Smooth muscle cell (in vitro differentiated cells): Measurements from ENCODE around the gene REELD1. TPM values are rescaled to one million over a fixed set of nuclear protein-coding genes. Genes with fewer than 3 reads are reported as not detected.

Experiments
- DNase-seq: peaks from one replicate; lab custom pipeline; 2025; ENCODE audit not compliant: unreplicated experiment; lab: John Stamatoyannopoulos, UW
- H2AFZ ChIP-seq: fragments of 200-600 bp; sonication (generic); 2 replicates; pipeline ENCODE4 v1.6.0; 2016; ENCODE audit warnings: antibody characterized with exemption, low read depth, mild to moderate bottlenecking
- H3F3A ChIP-seq: fragments of 200-600 bp; sonication (generic); 2 replicates; pipeline ENCODE4 v1.6.0; 2017; ENCODE audit warnings: antibody characterized with exemption, low read depth
- H3K27ac ChIP-seq: fragments of 200-600 bp; sonication (generic); 2 replicates; pipeline ENCODE4 v1.5.1; 2016; ENCODE audit warnings: low read depth, mild to moderate bottlenecking
- H3K27me3 ChIP-seq: fragments of 200-600 bp; sonication (generic); 2 replicates; pipeline ENCODE4 v1.6.1; 2016; ENCODE audit warnings: low read depth, mild to moderate bottlenecking
- H3K36me3 ChIP-seq: fragments of 200-600 bp; sonication (generic); 2 replicates; pipeline ENCODE4 v1.5.1; 2016; ENCODE audit warnings: low read depth
- H3K4me1 ChIP-seq: fragments of 200-600 bp; sonication (generic); 2 replicates; pipeline ENCODE4 v1.5.1; 2016; ENCODE audit warnings: low read depth
- H3K4me2 ChIP-seq: fragments of 200-600 bp; sonication (generic); 2 replicates; pipeline ENCODE4 v1.6.0; 2016; ENCODE audit warnings: mild to moderate bottlenecking
- H3K4me3 ChIP-seq: fragments of 200-600 bp; sonication (generic); 2 replicates; pipeline ENCODE4 v1.5.1; 2016; ENCODE audit warnings: mild to moderate bottlenecking
- H3K79me2 ChIP-seq: fragments of 200-600 bp; sonication (generic); 2 replicates; pipeline ENCODE4 v1.6.0; 2016; ENCODE audit warnings: low read depth, mild to moderate bottlenecking
- H3K9ac ChIP-seq: fragments of 200-600 bp; sonication (generic); 2 replicates; pipeline ENCODE4 v1.6.0; 2016; ENCODE audit warnings: low read depth
- H3K9me3 ChIP-seq: fragments of 200-600 bp; sonication (generic); replicated peaks from 2 replicates; pipeline ENCODE4 v1.5.1; 2016; ENCODE audit warnings: low read depth
- H4K20me1 ChIP-seq: fragments of 200-600 bp; sonication (generic); 2 replicates; pipeline ENCODE4 v1.6.0; 2016; ENCODE audit warnings: low read depth
- CTCF ChIP-seq: fragments of 200-600 bp; sonication (generic); IDR thresholded peaks from 2 replicates; pipeline ENCODE4 v1.5.1; 2017; ENCODE audit warnings: borderline replicate concordance, mild to moderate bottlenecking, antibody characterized with exemption; ENCODE audit not compliant: insufficient read depth, poor library complexity, severe bottlenecking
- WGBS: methylation state at CpG from one replicate; pipeline ENCODE4 v1.1.7; 2016; ENCODE audit warnings: low lambda C conversion rate; 5-methylcytosine and 5-hydroxymethylcytosine counted together
- polyA plus RNA-seq: library from polyadenylated mRNA; unstranded; fragments of >200 nt; fragmentation: Nextera tagmentation; extraction: Ambion mirVana; gene quantifications from 2 replicates; pipeline ENCODE4 v1.2.1, GENCODE V29; 2016
- total RNA-seq: library from RNA; depleted of rRNA; stranded (reverse); fragments of >200 nt; gene quantifications from 2 replicates; pipeline ENCODE4 v1.2.3, GENCODE V29; 2014

Gene REELD1
- total and polyA plus RNA-seq, 2 experiments from 2014 or later = not detected

GRCh38 chr4:146263793-146264192 is 49.5 kb downstream of the REELD1 start:
- H3F3A ChIP-seq = no peaks in the 10 kb centered on the region

GRCh38 chr4:146265950-146266490 is 51.7 kb downstream of the REELD1 start:
- H4K20me1 ChIP-seq = no peaks in the 10 kb centered on the region
- no peak overlapping the region for H2AFZ ChIP-seq
- H3K9ac ChIP-seq = no peak overlapping the region
- H3K4me2 ChIP-seq = no peak overlapping the region
- WGBS = 84% methylated on average over 2 of the region's 2 CpGs
- no peaks in the 10 kb centered on the region for H3K79me2 ChIP-seq
- H3K4me1 ChIP-seq = no peaks in the 10 kb centered on the region
- H3K27me3 ChIP-seq = no peaks in the 10 kb centered on the region
- no peak overlapping the region for H3K4me3 ChIP-seq
- no peak overlapping the region for H3K27ac ChIP-seq
- no peaks in the 10 kb centered on the region for H3K9me3 ChIP-seq
- TF ChIP-seq CTCF = no peak
- no peaks in the 10 kb centered on the region for H3K36me3 ChIP-seq
- no peak for DNase-seq
- no peaks in the 10 kb centered on the region for H3F3A ChIP-seq

More at GRCh38 chr4:146263793-146264192, 49.5 kb downstream of the REELD1 start:
- H3K27ac ChIP-seq = no peak overlapping the region
- DNase-seq = no peak
- no peak overlapping the region for H3K4me3 ChIP-seq
- no peak overlapping the region for H3K4me2 ChIP-seq
- no peaks in the 10 kb centered on the region for H3K79me2 ChIP-seq
- no peak overlapping the region for H2AFZ ChIP-seq
- no peaks in the 10 kb centered on the region for H4K20me1 ChIP-seq
- H3K9me3 ChIP-seq = no peaks in the 10 kb centered on the region
- H3K27me3 ChIP-seq = no peaks in the 10 kb centered on the region
- no peak overlapping the region for H3K9ac ChIP-seq
- no peaks in the 10 kb centered on the region for H3K36me3 ChIP-seq
- TF ChIP-seq CTCF = no peak
- H3K4me1 ChIP-seq = no peaks in the 10 kb centered on the region

DNA sequence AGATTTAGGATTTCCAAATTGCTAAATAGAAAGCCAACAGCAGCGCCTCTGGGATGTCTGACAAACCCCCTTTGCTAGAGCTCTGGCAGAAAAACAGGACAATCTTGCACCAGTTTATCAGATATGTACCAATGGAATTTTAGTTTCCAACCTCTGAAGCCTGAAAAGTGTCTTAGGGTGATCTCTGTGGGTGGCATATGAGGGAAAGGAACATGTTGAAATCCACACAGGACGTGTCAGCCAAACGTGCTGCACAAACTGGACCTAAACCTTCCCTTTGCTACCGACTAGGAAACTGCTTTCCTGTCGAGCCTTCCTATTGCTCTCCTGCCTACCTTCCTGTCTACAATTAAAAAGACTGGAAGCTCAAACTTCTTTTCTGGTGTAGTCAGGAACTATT is 53.5 kb downstream of the REELD1 start:
- Histone ChIP-seq H3K4me2 (no peak overlapping the region), H3K36me3 (no peaks in the 10 kb centered on the region), H3K79me2 (no peaks in the 10 kb centered on the region), H2AFZ (no peak overlapping the region), H3F3A (no peaks in the 10 kb centered on the region), H3K4me3 (no peak overlapping the region), H3K9ac (no peak overlapping the region), H4K20me1 (no peaks in the 10 kb centered on the region), H3K4me1 (no peaks in the 10 kb centered on the region), H3K27me3 (no peaks in the 10 kb centered on the region), H3K27ac (no peak overlapping the region), H3K9me3 (no peaks in the 10 kb centered on the region)
- no peak for TF ChIP-seq CTCF
- DNase-seq = no peak
- 89% methylated on average over 5 of the region's 5 CpGs for WGBS

DNA sequence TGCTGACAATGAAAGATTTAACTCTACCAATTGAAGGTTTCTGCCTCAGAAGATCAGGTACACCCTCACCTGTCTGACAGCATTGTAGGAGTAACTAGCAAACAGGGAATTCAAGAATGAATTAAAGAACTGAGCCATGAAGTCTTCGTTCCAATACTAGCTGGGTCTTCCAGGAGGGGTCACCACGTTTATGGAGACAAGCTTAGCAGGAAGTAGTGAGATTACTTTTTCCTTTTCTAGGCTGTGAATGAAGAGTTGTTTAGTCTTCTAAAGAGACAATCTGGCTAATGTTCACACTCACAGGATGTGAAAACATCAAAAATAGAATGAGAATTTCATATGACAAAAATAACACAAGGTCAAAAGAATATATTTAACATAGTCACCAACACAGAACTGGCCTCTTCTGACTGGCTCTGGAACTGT is 54.9 kb downstream of the REELD1 start:
- 65% methylated on average over 2 of the region's 2 CpGs for WGBS
- no peaks in the 10 kb centered on the region for H3K9me3 ChIP-seq
- H3K27me3 ChIP-seq = no peaks in the 10 kb centered on the region
- H3K9ac ChIP-seq = no peak overlapping the region
- no peaks in the 10 kb centered on the region for H3F3A ChIP-seq
- DNase-seq = no peak
- H3K36me3 ChIP-seq = no peaks in the 10 kb centered on the region
- H3K79me2 ChIP-seq = no peaks in the 10 kb centered on the region
- no peak overlapping the region for H3K4me3 ChIP-seq
- H3K4me1 ChIP-seq = no peaks in the 10 kb centered on the region
- TF ChIP-seq CTCF = no peak
- H2AFZ ChIP-seq = no peak overlapping the region
- H4K20me1 ChIP-seq = no peaks in the 10 kb centered on the region
- H3K27ac ChIP-seq = no peak overlapping the region
- no peak overlapping the region for H3K4me2 ChIP-seq
